ENCODE results near the gene STAT3. TPM values are rescaled to one million over a fixed set of nuclear protein-coding genes. Genes with fewer than 3 reads are reported as not detected.
"Not testable (repeated sequence)": the region's sequence is repeated elsewhere in the genome, so short reads cannot be mapped to it uniquely, and the experiment has no call there.

STAT3 gene
- total RNA-seq, 4 donors from 2014 or later = 88.4 to 203 (median 130) TPM

DNA sequence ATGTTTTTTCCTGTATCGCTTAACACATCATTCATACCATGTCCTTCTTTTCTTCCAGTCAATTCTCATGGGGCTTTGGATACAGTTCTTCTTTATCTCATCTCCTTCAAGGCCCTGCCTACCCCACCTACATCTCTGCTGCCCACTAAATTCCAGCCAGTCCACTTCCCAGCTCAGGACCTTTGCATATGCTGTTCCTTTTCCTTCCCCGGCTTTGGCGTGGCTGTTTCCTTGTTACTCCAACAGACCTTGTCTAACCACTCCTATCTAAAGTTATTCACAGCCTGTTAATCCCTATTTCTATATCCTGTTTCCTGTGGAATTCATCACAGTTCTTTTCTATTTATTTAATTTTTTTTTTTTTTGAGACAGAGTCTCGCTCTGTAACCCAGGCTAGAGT lies 6.6 kb upstream of the STAT3 start:
- Histone ChIP-seq H3K4me3 (no peak overlapping the region), H3K36me3 (no peaks in the 10 kb centered on the region), H3K4me1 (peaks cover 0 to 12% of the 10 kb centered on the region in 2 donors), H3K9me3 (no peaks in the 10 kb centered on the region), H3K27me3 (no peaks in the 10 kb centered on the region), H3K27ac (no peak overlapping the region)
- intact Hi-C loops (cut with DNase I; ENCODE audit: low total_unique reads) = no loop called here
- TF ChIP-seq, protein P1, sequence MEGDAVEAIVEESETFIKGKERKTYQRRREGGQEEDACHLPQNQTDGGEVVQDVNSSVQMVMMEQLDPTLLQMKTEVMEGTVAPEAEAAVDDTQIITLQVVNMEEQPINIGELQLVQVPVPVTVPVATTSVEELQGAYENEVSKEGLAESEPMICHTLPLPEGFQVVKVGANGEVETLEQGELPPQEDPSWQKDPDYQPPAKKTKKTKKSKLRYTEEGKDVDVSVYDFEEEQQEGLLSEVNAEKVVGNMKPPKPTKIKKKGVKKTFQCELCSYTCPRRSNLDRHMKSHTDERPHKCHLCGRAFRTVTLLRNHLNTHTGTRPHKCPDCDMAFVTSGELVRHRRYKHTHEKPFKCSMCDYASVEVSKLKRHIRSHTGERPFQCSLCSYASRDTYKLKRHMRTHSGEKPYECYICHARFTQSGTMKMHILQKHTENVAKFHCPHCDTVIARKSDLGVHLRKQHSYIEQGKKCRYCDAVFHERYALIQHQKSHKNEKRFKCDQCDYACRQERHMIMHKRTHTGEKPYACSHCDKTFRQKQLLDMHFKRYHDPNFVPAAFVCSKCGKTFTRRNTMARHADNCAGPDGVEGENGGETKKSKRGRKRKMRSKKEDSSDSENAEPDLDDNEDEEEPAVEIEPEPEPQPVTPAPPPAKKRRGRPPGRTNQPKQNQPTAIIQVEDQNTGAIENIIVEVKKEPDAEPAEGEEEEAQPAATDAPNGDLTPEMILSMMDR (IDR thresholded peaks at IDR 0.05 in 4 of 5, conservative IDR thresholded peaks at IDR 0.05 in 1 of 5) = no peak
- no peak for TF ChIP-seq POLR2A (IDR thresholded peaks at IDR 0.05)
- DNase-seq (no peak), ATAC-seq (no peak)
- in situ Hi-C loops (cut with MboI; ENCODE audit: low sequenced_read_pairs in 4 of 4) = no loop called here

GRCh38 chr17:42392692-42393415 lies 4.6 kb upstream of the STAT3 start:
- H3K9me3 ChIP-seq = no peaks in the 10 kb centered on the region
- no peaks in the 10 kb centered on the region for H3K27me3 ChIP-seq
- DNase-seq (no peak), ATAC-seq (no peak)
- H3K36me3 ChIP-seq = no peaks in the 10 kb centered on the region
- H3K27ac ChIP-seq = no peak overlapping the region
- H3K4me1 ChIP-seq = peaks cover 7% of the 10 kb centered on the region in 2 donors
- no peak overlapping the region for H3K4me3 ChIP-seq
- intact Hi-C loops (cut with DNase I; ENCODE audit: low total_unique reads) = no loop called here
- TF ChIP-seq, protein P1 (IDR thresholded peaks at IDR 0.05 in 4 of 5, conservative IDR thresholded peaks at IDR 0.05 in 1 of 5) = no peak
- TF ChIP-seq POLR2A (IDR thresholded peaks at IDR 0.05) = no peak
- in situ Hi-C loops (cut with MboI; ENCODE audit: low sequenced_read_pairs in 4 of 4) = no loop called here

DNA sequence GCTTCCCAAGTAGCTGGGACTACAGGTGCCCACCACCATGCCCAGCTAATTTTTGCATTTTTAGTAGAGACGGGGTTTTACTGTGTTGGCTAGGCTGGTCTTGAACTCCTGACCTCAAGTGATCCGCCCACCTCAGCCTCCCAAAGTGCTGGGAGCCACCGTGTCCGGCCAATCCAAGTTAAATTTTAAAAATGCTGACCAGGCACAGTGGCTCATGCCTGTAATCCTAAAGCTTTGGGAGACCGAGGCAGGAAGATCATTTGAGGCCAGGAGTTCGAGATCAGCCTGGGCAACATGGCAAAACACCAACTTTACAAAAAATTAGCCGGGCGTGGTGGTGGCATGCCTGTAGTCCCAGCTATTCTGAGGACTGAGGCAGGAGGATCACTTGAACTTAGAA lies 3.2 kb upstream of the STAT3 start:
- H3K9me3 ChIP-seq; DNase-seq; H3K27ac ChIP-seq; intact Hi-C loops (cut with DNase I; ENCODE audit: low total_unique reads); ATAC-seq; H3K36me3 ChIP-seq; H3K27me3 ChIP-seq; H3K4me3 ChIP-seq; in situ Hi-C loops (cut with MboI; ENCODE audit: low sequenced_read_pairs in 4 of 4): not testable (repeated sequence)
- peaks cover 16 to 18% of the 10 kb centered on the region in 2 donors for H3K4me1 ChIP-seq

- Histone ChIP-seq H3K27me3 (no peaks in the 10 kb centered on the region), H3K36me3 (no peaks in the 10 kb centered on the region), H3K4me3 (no peak overlapping the region), H3K4me1 (peaks cover 21 to 32% of the 10 kb centered on the region in 2 donors), H3K27ac (peak overlapping the region in 3 of 4 donors; percentile 87 to 99 (median 98)), H3K9me3 (no peaks in the 10 kb centered on the region)
- in situ Hi-C loops (cut with MboI; ENCODE audit: low sequenced_read_pairs in 4 of 4) (no loop called here), intact Hi-C loops (cut with DNase I; ENCODE audit: low total_unique reads) (no loop called here)
- DNase-seq (no peak), ATAC-seq (no peak)
- TF ChIP-seq, protein P1 (IDR thresholded peaks at IDR 0.05 in 4 of 5, conservative IDR thresholded peaks at IDR 0.05 in 1 of 5) = no peak
- TF ChIP-seq POLR2A (IDR thresholded peaks at IDR 0.05) = no peak
These were observed 1.7 kb upstream of the STAT3 start for GRCh38 chr17:42389899-42390298.

DNA sequence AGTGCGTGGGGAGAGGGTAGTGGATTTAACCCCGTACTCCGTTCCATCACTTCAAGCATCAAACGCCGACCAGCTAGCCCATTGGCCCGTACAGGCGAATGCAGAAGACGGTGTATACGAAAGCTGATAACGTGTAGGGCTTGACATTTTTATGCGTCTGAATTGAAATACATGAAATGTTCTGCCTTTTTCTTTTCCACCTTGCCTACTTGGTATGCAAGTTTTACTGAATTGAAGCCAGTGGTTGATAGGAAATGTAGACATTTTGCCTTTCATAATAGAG lies 834 bp upstream of the STAT3 start:
- Histone ChIP-seq H3K27me3 (no peaks in the 10 kb centered on the region), H3K27ac (peak overlapping the region; percentile 87 to 99 (median 98)), H3K4me3 (peak overlapping the region; percentile 46 to 95 (median 52)), H3K9me3 (no peaks in the 10 kb centered on the region), H3K36me3 (no peaks in the 10 kb centered on the region), H3K4me1 (peaks cover 21 to 34% of the 10 kb centered on the region in 2 donors)
- DNase-seq (no peak), ATAC-seq (no peak)
- in situ Hi-C loops (cut with MboI; ENCODE audit: low sequenced_read_pairs in 4 of 4) (no loop called here), intact Hi-C loops (cut with DNase I; ENCODE audit: low total_unique reads) (no loop called here)
- TF ChIP-seq, protein P1 (IDR thresholded peaks at IDR 0.05 in 4 of 5, conservative IDR thresholded peaks at IDR 0.05 in 1 of 5) = no peak
- TF ChIP-seq POLR2A (IDR thresholded peaks at IDR 0.05) = no peak
